ENCODE results near the gene CASP14. TPM values are rescaled to one million over a fixed set of nuclear protein-coding genes. Genes with fewer than 3 reads are reported as not detected.

CASP14 gene
- total and polyA plus RNA-seq, 9 of the 15 experiments (the other 6 are each of a cell fraction or from before 2014, with no cell fraction given): not detected

DNA sequence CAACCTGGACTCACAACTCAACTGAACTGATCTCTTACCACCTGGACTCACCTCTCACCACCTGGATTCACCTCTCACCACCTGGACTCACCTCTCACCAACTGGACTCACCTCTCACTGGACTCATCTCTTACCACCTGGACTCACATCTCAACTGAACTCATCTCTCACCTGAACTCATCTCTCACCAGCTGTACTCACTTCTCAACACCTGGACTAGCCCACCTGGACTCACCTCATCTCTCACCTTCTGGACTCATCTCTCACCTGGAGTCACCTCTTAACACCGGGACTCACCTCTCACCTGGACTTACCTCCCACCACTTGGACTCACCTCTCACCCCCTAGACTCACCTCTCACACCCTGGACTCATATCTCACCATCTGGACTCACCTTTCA lies 7.3 kb upstream of the CASP14 start:
- POLR2A ChIA-PET: no interaction called here
- 0% methylated on average over 1 of the region's 1 CpG for WGBS (ENCODE audit: insufficient coverage, low coverage, missing lambda C conversion rate)
- CTCF ChIA-PET (ENCODE audit: low intra/inter-chr PET ratio): no interaction called here

More for the DNA sequence above, 7.3 kb upstream of the CASP14 start:
- no peak for FAIRE-seq
- H3K4me1 ChIP-seq (replicated peaks in 1 of 2; ENCODE audit: control insufficient read depth in 2 of 2, insufficient read depth in 2 of 2, low read length in 2 of 2): no peaks in the 10 kb centered on the region; a peak in 1 of 5 replicates
- ATAC-seq: no peak
- no peak overlapping the region for H3K4me3 ChIP-seq
- no peak overlapping the region for H3K4me2 ChIP-seq (ENCODE audit: insufficient read depth, low read length)
- TF ChIP-seq CC2D1A (IDR thresholded peaks at IDR 0.05) (no peak), RBM34 (IDR thresholded peaks at IDR 0.05; ENCODE audit: borderline replicate concordance, insufficient read depth, low read length) (no peak), CHD4 (IDR thresholded peaks at IDR 0.05; ENCODE audit: insufficient read depth, insufficient replicate concordance, low read depth, low read length, poor library complexity, severe bottlenecking) (no peak), RNF2 (IDR thresholded peaks at IDR 0.05) (no peak), ZNF124 (CRISPR knock-in tag; IDR thresholded peaks at IDR 0.05) (no peak), DPF2 (IDR thresholded peaks at IDR 0.05) (no peak), NFXL1 (CRISPR knock-in tag; IDR thresholded peaks at IDR 0.05) (no peak), TGIF2 (CRISPR knock-in tag; IDR thresholded peaks at IDR 0.05) (no peak), SP2 (IDR thresholded peaks at IDR 0.05; ENCODE audit: extremely low read depth, low read depth, low read length, poor library complexity, severe bottlenecking) (no peak), ZNF436 (CRISPR knock-in tag; IDR thresholded peaks at IDR 0.05) (no peak), MCM3 (IDR thresholded peaks at IDR 0.05) (no peak)
- TF ChIP-seq, protein P1, sequence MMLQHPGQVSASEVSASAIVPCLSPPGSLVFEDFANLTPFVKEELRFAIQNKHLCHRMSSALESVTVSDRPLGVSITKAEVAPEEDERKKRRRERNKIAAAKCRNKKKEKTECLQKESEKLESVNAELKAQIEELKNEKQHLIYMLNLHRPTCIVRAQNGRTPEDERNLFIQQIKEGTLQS (IDR thresholded peaks at IDR 0.05): no peak
- TF ChIP-seq, protein P1 (CRISPR knock-in tag; conservative IDR thresholded peaks at IDR 0.05): no peak
- DNase-seq (ENCODE audit: extremely low read depth in 1 of 4, low spot score in 3 of 4): no peak
- BruUV-seq (replicated peaks): no TSS peak
- H3K79me2 ChIP-seq (ENCODE audit: control insufficient read depth, insufficient read depth, low read length): no peaks in the 10 kb centered on the region
- 0 out of 2 replicates have a peak, but pooled peaks cover 4% of the 10 kb centered on the region for H4K20me1 ChIP-seq (replicated peaks; ENCODE audit: control insufficient read depth, insufficient read depth, low read length)
- no peak overlapping the region for H3K9ac ChIP-seq (ENCODE audit: insufficient read depth in 1 of 2, low read depth in 2 of 2, low read length in 2 of 2)
- no peak overlapping the region for H2AFZ ChIP-seq (ENCODE audit: low read depth, low read length)
- H3K27me3 ChIP-seq (ENCODE audit: control insufficient read depth in 2 of 2, insufficient read depth in 2 of 2, low read length in 2 of 2): peaks cover 5 to 10% of the 10 kb centered on the region in 2 experiments; a peak in 3 of 5 replicates
- in situ Hi-C loops (cut with MboI): no loop called here
- no peak overlapping the region for H3K27ac ChIP-seq (ENCODE audit: extremely low read depth, low read depth, low read length)
- intact Hi-C loops (cut with micrococcal nuclease): no loop called here
- no peaks in the 10 kb centered on the region for H3K9me1 ChIP-seq (ENCODE audit: control insufficient read depth, insufficient read depth, low read length)
- no peaks in the 10 kb centered on the region for H3K9me3 ChIP-seq (replicated peaks; ENCODE audit: control insufficient read depth, insufficient read depth, low read depth, low read length)
- no peaks in the 10 kb centered on the region for H3K36me3 ChIP-seq (ENCODE audit: control insufficient read depth, insufficient read depth, low read length)

Data from K562 (cell line).